SK-N-MC (cell line): ENCODE measurements around the gene SLC1A2.

Experiments
- DNase-seq: peaks from one replicate; pipeline ENCODE4 v3.0.0-alpha.2; 2011; ENCODE audit warnings: low read depth, low spot score
- H3K27ac ChIP-seq: fragments of 200-600 bp; sonication (generic); 2 replicates; pipeline ENCODE4 v1.5.1; 2016; ENCODE audit warnings: mixed run types
- H3K36me3 ChIP-seq: fragments of 200-600 bp; sonication (generic); 2 replicates; pipeline ENCODE4 v1.6.1; 2017; ENCODE audit warnings: antibody characterized with exemption, low read length, mixed read lengths; ENCODE audit not compliant: insufficient read depth
- H3K4me3 ChIP-seq: fragments of 200-600 bp; sonication (generic); 2 replicates; pipeline ENCODE4 v1.5.1; 2016
- H3K9ac ChIP-seq: fragments of 200-600 bp; sonication (generic); 2 replicates; pipeline ENCODE4 v1.8.0; 2017; ENCODE audit warnings: mixed run types, mixed read lengths; ENCODE audit not compliant: insufficient read length
- H3K9me3 ChIP-seq: fragments of 200-600 bp; sonication (generic); 2 replicates; pipeline ENCODE4 v1.6.1; 2017; ENCODE audit warnings: low read depth, mild to moderate bottlenecking, antibody characterized with exemption, low read length, moderate library complexity, mixed read lengths
- EZH2 ChIP-seq: fragments of 200-600 bp; sonication (generic); IDR thresholded peaks from one replicate; pipeline ENCODE4 v1.6.1; 2017; ENCODE audit warnings: antibody characterized with exemption
- FOXP2 ChIP-seq: optimal IDR thresholded peaks from 2 replicates; pipeline ENCODE3; 2011; ENCODE audit warnings: mild to moderate bottlenecking, moderate library complexity; ENCODE audit not compliant: insufficient read depth; ENCODE audit errors: extremely low read length, control extremely low read depth
- POLR2AphosphoS5 ChIP-seq: IDR thresholded peaks from 2 replicates; pipeline ENCODE4 v1.6.1; 2012; ENCODE audit warnings: mild to moderate bottlenecking, low read depth, low read length, borderline replicate concordance

The SLC1A2 gene

GRCh38 chr11:35215945-35216344, 203.4 kb downstream of the SLC1A2 start:
- Histone ChIP-seq H3K9me3 (no peaks in the 10 kb centered on the region), H3K9ac (no peak overlapping the region), H3K4me3 (no peak overlapping the region), H3K27ac (no peak overlapping the region), H3K36me3 (no peaks in the 10 kb centered on the region)
- TF ChIP-seq FOXP2 = no peak
- TF ChIP-seq EZH2 = no peak
- TF ChIP-seq POLR2AphosphoS5 = no peak
- no peak for DNase-seq

- H3K36me3 ChIP-seq = no peaks in the 10 kb centered on the region
- H3K27ac ChIP-seq = no peak overlapping the region
- no peak for DNase-seq
Measured at GRCh38 chr11:35214792-35215193, 204.6 kb downstream of the SLC1A2 start.

GRCh38 chr11:35214226-35214770, 205.1 kb downstream of the SLC1A2 start:
- TF ChIP-seq EZH2 = no peak
- no peak for TF ChIP-seq FOXP2
- no peak for TF ChIP-seq POLR2AphosphoS5
- H3K9me3 ChIP-seq = no peaks in the 10 kb centered on the region
- H3K4me3 ChIP-seq = no peak overlapping the region
- H3K36me3 ChIP-seq = no peaks in the 10 kb centered on the region
- no peak overlapping the region for H3K9ac ChIP-seq
- no peak for DNase-seq
- no peak overlapping the region for H3K27ac ChIP-seq

More at GRCh38 chr11:35214792-35215193, 204.6 kb downstream of the SLC1A2 start:
- no peak overlapping the region for H3K4me3 ChIP-seq
- TF ChIP-seq FOXP2 (no peak), EZH2 (no peak), POLR2AphosphoS5 (no peak)
- H3K9ac ChIP-seq = no peak overlapping the region
- no peaks in the 10 kb centered on the region for H3K9me3 ChIP-seq

- no peak overlapping the region for H3K4me3 ChIP-seq
- no peaks in the 10 kb centered on the region for H3K9me3 ChIP-seq
- DNase-seq = no peak
- no peak for TF ChIP-seq POLR2AphosphoS5
- TF ChIP-seq FOXP2 = no peak
- no peak for TF ChIP-seq EZH2
- no peak overlapping the region for H3K9ac ChIP-seq
- H3K27ac ChIP-seq = no peak overlapping the region
- H3K36me3 ChIP-seq = no peaks in the 10 kb centered on the region
Measured at GRCh38 chr11:35211952-35212351, 207.4 kb downstream of the SLC1A2 start.

- H3K9ac ChIP-seq = no peak overlapping the region
- no peak for DNase-seq
- no peak overlapping the region for H3K27ac ChIP-seq
Measured at GRCh38 chr11:35210876-35211546, 208.3 kb downstream of the SLC1A2 start.

GRCh38 chr11:35208795-35209194, 210.6 kb downstream of the SLC1A2 start:
- H3K9ac ChIP-seq = no peak overlapping the region
- no peaks in the 10 kb centered on the region for H3K9me3 ChIP-seq
- H3K4me3 ChIP-seq = no peak overlapping the region
- no peaks in the 10 kb centered on the region for H3K36me3 ChIP-seq
- H3K27ac ChIP-seq = no peak overlapping the region
- DNase-seq = no peak
- no peak for TF ChIP-seq EZH2
- TF ChIP-seq POLR2AphosphoS5 = no peak
- TF ChIP-seq FOXP2 = no peak

More at GRCh38 chr11:35210876-35211546, 208.3 kb downstream of the SLC1A2 start:
- TF ChIP-seq POLR2AphosphoS5 (no peak), FOXP2 (no peak)
- Histone ChIP-seq H3K36me3 (no peaks in the 10 kb centered on the region), H3K4me3 (no peak overlapping the region), H3K9me3 (no peaks in the 10 kb centered on the region)

- no peak for DNase-seq
- Histone ChIP-seq H3K9me3 (no peaks in the 10 kb centered on the region), H3K9ac (no peak overlapping the region), H3K36me3 (no peaks in the 10 kb centered on the region), H3K4me3 (no peak overlapping the region), H3K27ac (no peak overlapping the region)
- TF ChIP-seq EZH2 = no peak
- no peak for TF ChIP-seq POLR2AphosphoS5
- TF ChIP-seq FOXP2 = no peak
Measured at GRCh38 chr11:35207471-35208403, 211.6 kb downstream of the SLC1A2 start.

GRCh38 chr11:35206616-35207015, 212.7 kb downstream of the SLC1A2 start:
- no peak for TF ChIP-seq FOXP2
- TF ChIP-seq EZH2 = no peak
- no peak for TF ChIP-seq POLR2AphosphoS5
- Histone ChIP-seq H3K4me3 (no peak overlapping the region), H3K9ac (no peak overlapping the region), H3K36me3 (no peaks in the 10 kb centered on the region), H3K27ac (no peak overlapping the region), H3K9me3 (no peaks in the 10 kb centered on the region)
- no peak for DNase-seq
